Ishikawa (cell line): ENCODE data around the gene AHR.

ENCODE experiments used
- CEBPB ChIP-seq: IDR thresholded peaks from 2 replicates; pipeline ENCODE4 v1.6.1; 2012
- CREB1 ChIP-seq: IDR thresholded peaks from 2 replicates; pipeline ENCODE4 v1.6.1; 2012; ENCODE audit warnings: low read depth
- EGR1 ChIP-seq: IDR thresholded peaks from 2 replicates; pipeline ENCODE4 v1.6.1; 2012
- EP300 ChIP-seq: IDR thresholded peaks from 2 replicates; pipeline ENCODE4 v1.6.1; 2012; ENCODE audit warnings: borderline replicate concordance
- FOXM1 ChIP-seq: IDR thresholded peaks from 2 replicates; pipeline ENCODE4 v1.6.1; 2012; ENCODE audit warnings: low read depth, borderline replicate concordance
- NFIC ChIP-seq: IDR thresholded peaks from 2 replicates; pipeline ENCODE4 v1.6.1; 2012
- RAD21 ChIP-seq: IDR thresholded peaks from 2 replicates; pipeline ENCODE4 v1.6.1; 2012; ENCODE audit warnings: low read depth
- TAF1 ChIP-seq: IDR thresholded peaks from 2 replicates; pipeline ENCODE4 v1.6.1; 2012; ENCODE audit warnings: low read depth, mild to moderate bottlenecking
- TCF12 ChIP-seq: IDR thresholded peaks from 2 replicates; pipeline ENCODE4 v1.6.1; 2012; ENCODE audit warnings: low read depth
- TEAD4 ChIP-seq: IDR thresholded peaks from 2 replicates; pipeline ENCODE4 v1.6.1; 2012
- YY1 ChIP-seq: IDR thresholded peaks from 2 replicates; pipeline ENCODE4 v1.6.1; 2012; ENCODE audit warnings: low read depth
- ZBTB7A ChIP-seq: IDR thresholded peaks from 2 replicates; pipeline ENCODE4 v1.6.1; 2012; ENCODE audit warnings: low read depth
- TF ChIP-seq, protein P1 (sequence below): IDR thresholded peaks from 2 replicates; pipeline ENCODE4 v1.6.1; 2012
- TF ChIP-seq, protein P2 (sequence below): IDR thresholded peaks from 2 replicates; pipeline ENCODE4 v1.6.1; 2012
- TF ChIP-seq, protein P3 (sequence below): IDR thresholded peaks from 2 replicates; pipeline ENCODE4 v1.6.1; 2012; ENCODE audit warnings: low read depth, mild to moderate bottlenecking

Gene AHR

DNA sequence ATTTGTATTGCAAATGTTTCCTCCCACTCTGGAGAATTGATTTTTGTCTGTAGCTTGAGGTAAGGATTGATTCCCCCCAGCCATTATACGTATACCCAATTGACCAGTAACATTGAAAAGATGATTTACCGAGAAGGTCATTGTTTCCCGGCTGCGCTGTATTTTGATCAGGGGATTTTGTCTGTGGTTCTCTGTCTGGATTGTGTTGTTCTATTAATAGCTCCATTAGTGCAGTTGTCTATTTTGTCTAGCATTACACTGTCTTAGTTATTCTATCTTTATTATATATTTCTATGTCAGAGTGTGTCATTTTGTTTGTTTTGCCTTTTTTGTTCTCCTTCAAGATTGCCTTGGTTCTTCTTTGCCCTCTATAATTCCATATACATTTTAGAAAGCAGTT lies 37.7 kb downstream of the AHR start:
- TF ChIP-seq, protein P1, sequence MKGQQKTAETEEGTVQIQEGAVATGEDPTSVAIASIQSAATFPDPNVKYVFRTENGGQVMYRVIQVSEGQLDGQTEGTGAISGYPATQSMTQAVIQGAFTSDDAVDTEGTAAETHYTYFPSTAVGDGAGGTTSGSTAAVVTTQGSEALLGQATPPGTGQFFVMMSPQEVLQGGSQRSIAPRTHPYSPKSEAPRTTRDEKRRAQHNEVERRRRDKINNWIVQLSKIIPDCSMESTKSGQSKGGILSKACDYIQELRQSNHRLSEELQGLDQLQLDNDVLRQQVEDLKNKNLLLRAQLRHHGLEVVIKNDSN: no peak
- TF ChIP-seq, protein P2, sequence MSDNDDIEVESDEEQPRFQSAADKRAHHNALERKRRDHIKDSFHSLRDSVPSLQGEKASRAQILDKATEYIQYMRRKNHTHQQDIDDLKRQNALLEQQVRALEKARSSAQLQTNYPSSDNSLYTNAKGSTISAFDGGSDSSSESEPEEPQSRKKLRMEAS: no peak
- TF ChIP-seq FOXM1 (no peak), ZBTB7A (no peak), CREB1 (no peak), CEBPB (no peak), RAD21 (no peak), TEAD4 (no peak), TAF1 (no peak), TCF12 (no peak), NFIC (no peak), EGR1 (no peak), YY1 (no peak), EP300 (no peak)
- TF ChIP-seq, protein P3, sequence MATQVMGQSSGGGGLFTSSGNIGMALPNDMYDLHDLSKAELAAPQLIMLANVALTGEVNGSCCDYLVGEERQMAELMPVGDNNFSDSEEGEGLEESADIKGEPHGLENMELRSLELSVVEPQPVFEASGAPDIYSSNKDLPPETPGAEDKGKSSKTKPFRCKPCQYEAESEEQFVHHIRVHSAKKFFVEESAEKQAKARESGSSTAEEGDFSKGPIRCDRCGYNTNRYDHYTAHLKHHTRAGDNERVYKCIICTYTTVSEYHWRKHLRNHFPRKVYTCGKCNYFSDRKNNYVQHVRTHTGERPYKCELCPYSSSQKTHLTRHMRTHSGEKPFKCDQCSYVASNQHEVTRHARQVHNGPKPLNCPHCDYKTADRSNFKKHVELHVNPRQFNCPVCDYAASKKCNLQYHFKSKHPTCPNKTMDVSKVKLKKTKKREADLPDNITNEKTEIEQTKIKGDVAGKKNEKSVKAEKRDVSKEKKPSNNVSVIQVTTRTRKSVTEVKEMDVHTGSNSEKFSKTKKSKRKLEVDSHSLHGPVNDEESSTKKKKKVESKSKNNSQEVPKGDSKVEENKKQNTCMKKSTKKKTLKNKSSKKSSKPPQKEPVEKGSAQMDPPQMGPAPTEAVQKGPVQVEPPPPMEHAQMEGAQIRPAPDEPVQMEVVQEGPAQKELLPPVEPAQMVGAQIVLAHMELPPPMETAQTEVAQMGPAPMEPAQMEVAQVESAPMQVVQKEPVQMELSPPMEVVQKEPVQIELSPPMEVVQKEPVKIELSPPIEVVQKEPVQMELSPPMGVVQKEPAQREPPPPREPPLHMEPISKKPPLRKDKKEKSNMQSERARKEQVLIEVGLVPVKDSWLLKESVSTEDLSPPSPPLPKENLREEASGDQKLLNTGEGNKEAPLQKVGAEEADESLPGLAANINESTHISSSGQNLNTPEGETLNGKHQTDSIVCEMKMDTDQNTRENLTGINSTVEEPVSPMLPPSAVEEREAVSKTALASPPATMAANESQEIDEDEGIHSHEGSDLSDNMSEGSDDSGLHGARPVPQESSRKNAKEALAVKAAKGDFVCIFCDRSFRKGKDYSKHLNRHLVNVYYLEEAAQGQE: no peak

DNA sequence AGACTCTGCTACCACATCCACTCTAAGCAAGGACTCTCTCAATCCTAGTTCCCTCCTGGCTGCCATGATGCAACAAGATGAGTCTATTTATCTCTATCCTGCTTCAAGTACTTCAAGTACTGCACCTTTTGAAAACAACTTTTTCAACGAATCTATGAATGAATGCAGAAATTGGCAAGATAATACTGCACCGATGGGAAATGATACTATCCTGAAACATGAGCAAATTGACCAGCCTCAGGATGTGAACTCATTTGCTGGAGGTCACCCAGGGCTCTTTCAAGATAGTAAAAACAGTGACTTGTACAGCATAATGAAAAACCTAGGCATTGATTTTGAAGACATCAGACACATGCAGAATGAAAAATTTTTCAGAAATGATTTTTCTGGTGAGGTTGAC lies 40.7 kb downstream of the AHR start:
- TF ChIP-seq, protein P2: no peak
- TF ChIP-seq TEAD4 (no peak), EP300 (no peak), NFIC (no peak), YY1 (no peak), RAD21 (no peak), CREB1 (no peak), TAF1 (no peak), CEBPB (no peak), EGR1 (no peak), ZBTB7A (no peak), TCF12 (no peak)
- TF ChIP-seq, protein P3: no peak
- TF ChIP-seq, protein P1: no peak

DNA sequence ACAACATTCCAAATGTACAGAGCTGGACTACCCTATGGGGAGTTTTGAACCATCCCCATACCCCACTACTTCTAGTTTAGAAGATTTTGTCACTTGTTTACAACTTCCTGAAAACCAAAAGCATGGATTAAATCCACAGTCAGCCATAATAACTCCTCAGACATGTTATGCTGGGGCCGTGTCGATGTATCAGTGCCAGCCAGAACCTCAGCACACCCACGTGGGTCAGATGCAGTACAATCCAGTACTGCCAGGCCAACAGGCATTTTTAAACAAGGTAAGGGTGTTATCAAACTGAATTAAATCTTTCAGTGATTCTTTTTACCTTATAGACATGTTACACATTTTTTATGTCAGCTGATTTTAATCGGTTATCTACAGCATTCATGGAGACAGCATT lies 41.5 kb downstream of the AHR start:
- TF ChIP-seq EP300 (no peak), CEBPB (no peak), FOXM1 (no peak), EGR1 (no peak)

DNA sequence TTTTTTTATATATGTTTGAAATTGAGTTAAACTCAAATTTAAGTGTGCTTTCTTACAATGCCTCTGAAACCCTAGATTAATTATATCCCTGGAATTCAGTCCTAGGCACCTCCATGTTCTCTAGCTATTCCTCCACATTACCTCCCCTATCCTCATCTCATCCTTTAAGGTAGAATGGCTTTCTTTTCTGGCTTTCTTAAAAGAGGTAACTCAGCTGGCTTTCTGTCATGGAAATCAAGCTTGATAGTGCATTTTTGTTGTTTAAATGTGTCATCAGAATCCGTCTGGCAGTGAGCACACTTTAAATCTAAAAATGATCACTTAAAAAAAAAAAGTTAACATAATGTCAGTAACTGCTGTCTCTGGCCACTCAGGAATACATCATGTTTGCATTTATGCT lies 42.2 kb downstream of the AHR start:
- TF ChIP-seq TCF12 (no peak), CEBPB (no peak), EGR1 (no peak), NFIC (no peak), CREB1 (no peak), TEAD4 (no peak), TAF1 (no peak), EP300 (no peak), YY1 (no peak), ZBTB7A (no peak), RAD21 (no peak), FOXM1 (no peak)
- TF ChIP-seq, protein P2: no peak
- TF ChIP-seq, protein P3: no peak
- TF ChIP-seq, protein P1: no peak
